GM18951 (cell line): ENCODE results near the gene PRRT1B.

Experiments
- POLR2A ChIP-seq: IDR thresholded peaks from 4 replicates; pipeline ENCODE4 v1.6.1; 2011; ENCODE audit warnings: mild to moderate bottlenecking; ENCODE audit not compliant: insufficient read length, insufficient read depth; ENCODE audit errors: extremely low read depth
- in situ Hi-C: fragments of 300-500 bp; cut with MboI; formaldehyde crosslinking; loops from one replicate; pipeline ENCODE4 v1.12.0; 2022; ENCODE audit warnings: low sequenced_read_pairs, mixed read lengths, inconsistent platforms; ENCODE audit not compliant: unreplicated experiment

The PRRT1B gene

DNA sequence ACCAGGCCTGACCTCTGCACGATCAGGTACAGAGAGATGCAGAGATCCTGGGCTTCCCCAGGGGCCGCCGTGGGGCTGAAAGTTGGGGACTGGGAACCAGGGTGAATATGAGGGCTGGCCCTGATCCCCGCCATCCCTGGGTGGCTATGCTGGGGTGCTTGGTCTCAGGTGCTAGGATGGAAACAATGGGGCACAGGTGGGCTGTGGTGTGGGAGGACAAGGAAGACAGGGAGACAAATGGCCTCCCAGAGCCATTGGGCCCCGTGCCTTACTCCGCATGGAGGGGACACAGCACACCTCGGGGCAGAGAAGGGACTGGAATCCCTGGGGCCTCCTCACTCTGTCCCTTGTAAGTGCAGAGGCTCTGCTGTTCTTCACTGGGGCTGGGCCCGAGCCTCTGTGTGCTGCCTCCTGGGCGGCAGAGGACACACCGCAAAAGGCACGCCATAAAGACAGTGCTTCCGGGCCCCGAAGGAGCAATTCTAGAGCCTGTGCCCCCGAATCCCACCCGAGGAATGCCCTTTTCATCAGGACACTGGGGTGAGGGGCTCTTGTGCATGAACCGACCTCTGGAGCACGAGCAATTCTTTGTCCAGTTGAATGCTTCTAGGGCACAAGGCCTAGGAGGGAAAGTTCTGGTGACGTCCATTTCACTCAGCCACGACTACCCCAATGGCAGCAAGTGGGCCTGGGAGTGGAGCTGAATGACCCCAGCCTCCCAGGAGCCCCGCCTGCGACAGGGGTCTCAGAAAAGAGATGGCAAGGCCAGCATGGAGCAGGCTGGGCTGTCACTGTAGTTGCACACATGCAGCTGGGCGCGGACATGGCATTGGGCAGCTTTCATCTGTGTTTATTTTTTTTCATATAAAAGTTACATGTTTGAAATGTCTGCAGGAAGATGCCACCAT lies 30.9 kb downstream of the PRRT1B start:
- in situ Hi-C loops, result no loop called here
- no peak for TF ChIP-seq POLR2A

DNA sequence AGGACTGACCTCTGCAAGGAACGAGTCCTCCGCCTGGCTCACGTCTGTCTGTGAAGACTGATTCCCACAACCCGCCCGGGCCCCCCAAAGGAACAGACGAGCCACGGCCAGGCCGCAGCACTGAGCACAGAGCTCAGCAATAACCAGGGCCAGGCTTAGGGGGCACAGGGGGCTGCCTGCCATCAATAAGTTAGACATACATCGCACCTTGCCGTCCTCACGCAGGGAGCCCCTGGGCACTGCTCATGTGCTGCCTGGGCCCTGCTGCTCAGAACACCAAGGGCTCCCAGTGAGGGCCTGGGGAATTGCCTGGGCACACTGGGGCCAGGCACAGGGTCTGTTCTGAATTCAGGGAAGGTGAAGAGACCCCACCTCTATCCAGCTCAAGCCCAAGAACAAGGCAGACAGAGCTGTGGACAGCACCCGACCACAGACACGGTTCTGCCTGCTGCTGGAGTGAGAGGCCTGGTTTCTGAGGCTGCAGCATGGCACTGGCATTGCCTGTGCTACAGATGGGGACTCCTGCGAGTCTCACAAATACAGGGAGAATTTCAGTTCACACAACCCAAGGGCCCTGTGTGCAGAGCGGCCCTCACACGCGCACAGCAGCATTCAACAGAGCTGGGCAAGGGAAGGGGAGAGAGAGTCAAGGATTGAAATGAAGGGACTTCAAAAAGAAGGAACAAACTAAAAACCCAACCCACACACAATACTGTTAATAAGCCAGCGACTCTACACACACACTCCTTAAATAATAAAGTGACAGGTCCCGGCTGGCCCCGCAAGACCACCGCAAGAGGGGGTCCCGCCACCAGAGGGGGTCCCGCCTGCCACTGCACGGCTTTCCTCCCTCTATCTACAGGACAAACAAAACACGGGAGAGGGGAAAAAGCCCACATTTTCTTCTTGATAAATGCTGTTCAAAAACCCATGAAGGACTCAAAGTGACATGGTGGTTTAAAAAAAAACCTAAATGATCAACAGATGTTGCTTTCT lies 32.0 kb downstream of the PRRT1B start:
- in situ Hi-C loops, result no loop called here

DNA sequence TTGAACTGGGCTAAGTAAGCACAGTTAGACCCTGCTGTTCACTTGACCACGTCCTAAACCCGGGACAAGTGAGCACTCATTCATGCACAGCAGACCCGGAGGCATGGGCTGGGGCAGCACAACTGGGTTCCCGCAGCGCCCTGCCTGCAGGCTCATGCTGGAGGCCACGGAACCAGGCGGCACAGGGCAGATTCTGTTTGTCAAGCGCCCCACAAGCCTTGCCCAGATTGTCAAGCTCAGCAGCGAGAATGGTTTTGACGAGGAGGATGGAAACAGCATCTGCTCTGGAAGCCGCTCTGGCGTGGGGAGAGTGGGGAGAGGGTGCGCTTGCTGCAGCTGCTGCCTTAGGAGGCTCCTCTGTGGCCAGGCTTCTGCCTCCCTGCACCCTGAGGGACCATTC lies 32.7 kb downstream of the PRRT1B start:
- no peak for TF ChIP-seq POLR2A
- in situ Hi-C loops, result no loop called here

More for the DNA sequence above, 32.0 kb downstream of the PRRT1B start:
- no peak for TF ChIP-seq POLR2A

DNA sequence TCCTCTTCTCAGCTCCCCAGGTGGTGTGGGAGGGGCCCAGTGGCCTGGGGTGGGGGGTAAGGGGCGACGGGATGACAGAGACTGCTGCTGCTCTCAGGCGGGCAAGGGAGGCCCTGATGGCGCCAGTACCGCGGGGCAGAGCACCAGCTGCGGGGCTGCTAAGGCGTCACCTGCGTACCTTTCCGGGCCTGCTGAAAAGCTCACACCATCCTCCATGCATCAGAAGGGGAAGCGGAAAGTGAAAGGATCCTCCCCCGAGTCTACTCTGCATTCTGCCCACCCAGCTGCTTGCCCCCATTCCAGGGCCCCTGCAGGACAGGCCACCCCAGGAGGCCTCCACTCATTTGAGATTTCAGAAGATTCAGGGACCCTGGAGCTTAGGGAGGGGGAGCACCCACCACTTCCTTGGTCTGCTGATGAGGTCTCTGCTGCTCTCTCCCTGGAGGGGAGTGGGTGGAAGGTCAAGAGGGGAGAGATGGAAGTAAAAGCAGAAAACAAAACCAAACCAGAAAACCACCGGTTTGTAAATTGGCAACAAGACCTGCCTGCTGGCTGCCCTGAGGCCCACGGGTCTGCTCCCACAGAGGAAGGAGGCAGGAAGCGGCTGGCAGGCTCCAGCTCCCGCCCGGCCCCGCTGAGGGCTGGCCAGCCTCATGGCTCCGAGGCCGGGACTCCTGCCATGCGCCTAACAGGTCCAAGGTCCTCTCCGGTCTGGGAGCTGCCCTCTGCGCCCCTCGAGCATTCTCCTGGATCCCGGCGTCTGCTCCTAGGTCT lies 33.6 kb downstream of the PRRT1B start:
- in situ Hi-C loops, result no loop called here
- no peak for TF ChIP-seq POLR2A

DNA sequence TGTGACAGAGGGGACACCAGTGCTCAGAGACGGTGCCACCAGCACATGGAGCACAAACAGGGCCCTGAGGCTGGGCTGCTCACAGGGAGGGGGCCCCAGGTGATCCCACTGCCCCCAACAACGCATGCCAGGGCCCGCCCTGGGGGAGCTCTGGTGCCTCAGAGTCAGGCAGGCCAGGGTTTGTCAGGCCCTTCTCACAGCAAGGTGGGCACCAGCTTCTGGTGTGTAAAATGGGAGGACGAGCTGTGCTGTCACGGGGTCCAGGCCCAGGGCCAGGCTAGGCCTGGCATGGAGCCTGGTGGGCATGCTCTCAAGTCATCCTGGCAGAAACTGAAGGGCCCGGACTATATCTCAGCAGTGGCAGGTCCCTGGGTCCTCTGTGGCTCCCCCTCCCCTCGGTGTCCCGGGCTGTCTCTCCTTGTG lies 34.5 kb downstream of the PRRT1B start:
- in situ Hi-C loops, result no loop called here
- TF ChIP-seq POLR2A, result no peak

DNA sequence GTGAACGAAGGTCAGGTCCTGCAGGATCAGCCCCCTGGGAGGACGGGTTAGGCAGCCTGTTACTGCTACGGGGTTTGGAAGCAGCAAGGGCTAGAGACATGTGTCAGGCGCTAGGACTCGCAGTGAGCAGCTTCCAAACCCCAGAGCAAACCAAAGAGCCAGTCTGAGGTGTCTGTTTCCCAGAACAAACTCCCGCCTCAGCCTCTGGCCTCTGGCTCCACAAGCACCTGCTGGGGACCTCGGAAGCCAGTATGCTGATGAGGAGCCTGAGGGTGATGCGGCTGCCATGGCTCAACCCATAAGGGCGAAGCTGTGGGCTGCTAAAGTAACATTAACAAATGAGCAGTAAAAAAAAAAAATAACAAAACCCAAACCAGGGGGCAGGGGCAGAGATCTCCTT lies 35.0 kb downstream of the PRRT1B start:
- TF ChIP-seq POLR2A, result no peak
- in situ Hi-C loops, result no loop called here

DNA sequence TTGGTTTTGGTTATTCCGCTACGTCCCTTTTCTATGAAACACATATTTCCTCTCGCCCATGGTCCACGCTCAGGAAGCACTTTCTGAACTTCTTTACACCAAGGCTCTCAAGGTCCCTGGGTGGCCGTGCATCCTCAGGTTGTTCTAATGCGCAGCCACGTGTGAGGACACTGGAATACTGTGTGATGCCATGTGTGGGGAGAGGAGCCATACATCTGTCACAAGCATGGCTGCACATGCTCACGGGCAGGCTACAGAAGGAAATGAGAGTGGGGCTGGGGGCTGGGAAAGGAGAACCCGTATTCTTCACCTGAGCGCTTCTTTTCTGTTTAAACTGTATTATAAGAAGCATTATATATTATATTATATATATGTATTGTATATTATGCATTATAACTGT lies 36.7 kb downstream of the PRRT1B start:
- no peak for TF ChIP-seq POLR2A
- in situ Hi-C loops, result no loop called here

DNA sequence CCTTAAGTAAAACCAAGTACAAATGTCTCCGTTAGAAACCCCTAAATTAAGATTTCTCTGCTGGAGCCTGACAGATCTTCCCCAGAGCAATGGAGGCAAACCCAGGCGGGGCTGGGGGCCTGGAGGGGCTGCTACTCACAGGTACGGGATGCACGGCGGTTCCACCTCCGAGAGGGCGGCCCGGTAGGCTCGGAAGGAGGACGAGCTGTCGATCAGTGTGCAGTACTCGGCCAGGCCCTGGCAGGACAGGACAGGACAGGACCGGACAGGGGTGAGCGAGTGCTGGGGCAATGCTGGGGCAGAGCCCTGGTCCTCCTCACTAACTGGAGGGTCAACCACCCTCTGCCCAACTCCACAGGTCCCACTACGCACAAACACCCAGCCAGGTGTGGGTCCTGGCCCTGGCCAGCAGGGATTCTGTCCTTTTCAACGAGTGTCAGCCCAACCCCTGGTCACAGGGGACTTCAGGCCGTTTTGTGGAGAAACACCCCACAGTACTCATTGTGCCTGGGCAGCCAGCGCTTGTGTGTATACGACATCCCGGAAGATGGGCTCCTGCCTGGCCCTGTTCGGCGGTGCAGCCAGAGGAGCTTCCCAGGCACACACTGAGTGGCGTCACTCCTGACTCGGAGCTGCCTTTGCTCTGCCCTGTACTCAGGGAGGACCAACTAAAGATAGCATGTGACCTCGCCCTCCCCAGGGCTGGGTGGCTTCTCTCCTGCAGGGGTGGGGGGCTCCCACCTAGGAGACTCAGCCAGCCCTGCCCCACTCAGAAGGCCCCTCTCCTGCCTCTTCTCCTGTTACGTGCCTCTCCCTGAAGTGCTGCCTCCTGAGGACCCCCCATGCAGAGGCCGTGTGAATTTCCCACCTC lies 37.4 kb downstream of the PRRT1B start:
- TF ChIP-seq POLR2A, result no peak
- in situ Hi-C loops, result no loop called here

DNA sequence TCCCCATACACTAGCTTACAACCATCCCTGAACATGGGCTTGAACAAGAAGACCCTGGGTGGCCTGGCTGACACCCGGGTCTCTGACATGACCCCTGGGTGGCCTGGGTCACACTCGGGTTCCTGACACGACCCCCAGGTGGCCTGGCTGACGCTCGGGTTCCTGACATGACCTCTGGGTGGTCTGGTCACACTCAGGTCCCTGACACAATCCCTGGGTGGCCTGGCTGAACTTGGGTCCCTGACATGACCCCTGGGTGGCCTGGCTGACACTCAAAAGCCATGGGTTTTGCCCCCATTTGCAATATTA lies 38.0 kb downstream of the PRRT1B start:
- no peak for TF ChIP-seq POLR2A

DNA sequence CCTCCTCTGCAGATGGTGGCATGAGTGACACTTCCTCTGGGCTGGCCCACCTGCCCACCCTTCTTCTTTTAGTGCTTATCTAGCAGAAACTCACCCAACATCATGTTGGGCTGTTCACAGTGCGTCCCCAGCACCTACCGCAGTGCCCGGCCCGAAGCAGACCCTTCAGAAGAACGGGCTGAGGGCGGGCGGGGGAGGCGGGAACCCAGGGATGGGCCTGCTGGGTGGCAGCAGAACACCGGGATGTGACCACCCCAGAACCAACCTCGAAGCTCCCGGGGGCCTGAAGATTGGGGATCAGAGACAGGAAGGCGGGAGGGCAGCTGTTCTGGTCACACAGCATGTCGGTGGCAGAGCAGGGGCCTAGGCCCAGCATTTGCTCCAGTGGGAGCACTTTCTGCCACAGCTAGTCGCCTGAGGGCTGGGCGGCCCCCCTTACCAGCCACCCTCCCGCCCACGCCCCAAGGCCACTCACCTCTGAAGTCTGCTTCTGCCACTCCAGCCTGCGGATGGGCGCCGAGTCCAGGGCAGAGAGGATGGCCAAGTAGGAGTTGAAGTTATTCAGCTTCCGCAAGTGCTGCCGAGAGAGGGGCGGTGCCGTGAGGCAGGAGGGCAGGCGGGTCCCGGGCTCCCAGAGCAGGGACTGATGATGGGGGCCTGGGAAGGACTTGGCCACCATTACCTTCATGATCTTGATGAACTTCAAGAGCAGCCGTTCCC lies 38.7 kb downstream of the PRRT1B start:
- in situ Hi-C loops, result no loop called here
- TF ChIP-seq POLR2A, result no peak

More for the DNA sequence above, 38.0 kb downstream of the PRRT1B start:
- in situ Hi-C loops, result no loop called here

DNA sequence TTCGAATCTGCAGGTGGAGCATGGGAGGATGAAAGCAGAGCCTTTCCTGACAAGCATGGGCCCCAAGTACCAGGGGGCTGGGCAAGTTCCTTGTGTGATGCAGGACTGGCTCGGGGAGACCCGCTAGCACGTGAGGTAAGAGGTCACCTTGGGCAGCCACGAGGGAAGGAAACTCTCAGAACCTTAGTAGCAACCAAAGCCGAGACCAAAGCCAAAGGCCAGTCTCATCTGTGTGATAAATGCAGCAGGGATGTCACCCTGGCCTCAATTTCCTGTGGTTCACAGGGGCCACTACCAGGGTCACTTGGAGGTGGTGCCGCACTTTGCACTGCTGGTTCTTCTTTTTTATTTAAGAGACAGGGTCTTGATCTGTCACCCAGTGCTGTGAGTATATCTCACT lies 39.5 kb downstream of the PRRT1B start:
- no peak for TF ChIP-seq POLR2A
- in situ Hi-C loops, result no loop called here
